K562 (cell line): ENCODE results near the gene ACTL9. TPM values are rescaled to one million over a fixed set of nuclear protein-coding genes. Genes with fewer than 3 reads are reported as not detected.

ENCODE experiments used
- ATAC-seq: fragments of 200-7000 bp; cut with Tn5 transposase; 3 replicates; pipeline ENCODE4 v1.9.1; 2020; ENCODE audit warnings: moderate library complexity
- BruUV-seq: library from RNA; stranded (reverse); fragments of 400-500 nt; replicated peaks from 2 replicates; lab custom pipeline; 2021; lab: Mats Ljungman, UMichigan
- CTCF ChIA-PET: fragments of 300-600 bp; formaldehyde crosslinking; extraction: SDS; loops from one replicate; lab custom pipeline; 2021; ENCODE audit warnings: low intra/inter-chr PET ratio; lab: Yijun Ruan, JAX
- POLR2A ChIA-PET: fragments of 300-600, 350-650 bp; sonication (Branson Sonifier 250); formaldehyde crosslinking; extraction: SDS; loops from one replicate; lab custom pipeline; 2021; ENCODE audit warnings: antibody characterized with exemption, inconsistent platforms; lab: Yijun Ruan, JAX
- DNase-seq, 4 experiments: peaks; one replicate each; pipeline versions ENCODE4 v3.0.0 to v3.0.0-alpha.2; 2011 to 2018; ENCODE audit warnings: low spot score in 3 of 4, mixed read lengths in 3 of 4; ENCODE audit errors: extremely low read depth in 1 of 4
- FAIRE-seq: peaks from 2 replicates; lab custom pipeline; 2011; peaks lifted over from hg19 to GRCh38; lab: Jason Lieb, UNC
- H2AFZ ChIP-seq: 2 replicates; pipeline ENCODE4 v1.6.0; 2011; ENCODE audit warnings: low read depth, low read length, control low read depth, inconsistent platforms
- H3K27ac ChIP-seq: fragments of 200-600 bp; 3 replicates; pipeline ENCODE4 v1.8.0; 2011; ENCODE audit warnings: low read depth, mild to moderate bottlenecking, control low read depth, inconsistent platforms, low read length, moderate library complexity, mixed read lengths; ENCODE audit errors: extremely low read depth
- H3K27me3 ChIP-seq, 2 experiments: fragments of 300-600 bp in 1 of 2; 2 replicates in 1 of 2; 3 replicates in 1 of 2; pipeline versions ENCODE4 v1.6.0 to v1.8.0; 2011; ENCODE audit warnings: inconsistent platforms in 2 of 2, low read length in 2 of 2, mild to moderate bottlenecking in 1 of 2, mixed read lengths in 1 of 2, moderate library complexity in 1 of 2; ENCODE audit not compliant: control insufficient read depth in 2 of 2, insufficient read depth in 2 of 2
- H3K36me3 ChIP-seq: fragments of 300-600 bp; 3 replicates; pipeline ENCODE4 v1.8.0; 2011; ENCODE audit warnings: mild to moderate bottlenecking, low read length, inconsistent platforms; ENCODE audit not compliant: control insufficient read depth, insufficient read depth
- H3K4me1 ChIP-seq, 2 experiments: fragments of 200-600 bp in 1 of 2; replicated peaks in 1 of 2; 2 replicates in 1 of 2; 3 replicates in 1 of 2; pipeline versions ENCODE4 v1.5.1 to v1.8.0; 2011; ENCODE audit warnings: inconsistent platforms in 2 of 2, low read length in 2 of 2, mild to moderate bottlenecking in 1 of 2, mixed read lengths in 1 of 2, moderate library complexity in 1 of 2; ENCODE audit not compliant: control insufficient read depth in 2 of 2, insufficient read depth in 2 of 2
- H3K4me2 ChIP-seq: 2 replicates; pipeline ENCODE4 v1.6.1; 2011; ENCODE audit warnings: low read length, control low read depth, inconsistent platforms, mixed read lengths; ENCODE audit not compliant: insufficient read depth
- H3K4me3 ChIP-seq: fragments of 200-600 bp; sonication (generic), shearing (Covaris generic); 2 replicates; pipeline ENCODE4 v1.5.1; 2016; ENCODE audit warnings: control low read depth, inconsistent platforms
- H3K79me2 ChIP-seq: fragments of 200-600 bp; 3 replicates; pipeline ENCODE4 v1.8.0; 2011; ENCODE audit warnings: low read length, inconsistent platforms; ENCODE audit not compliant: control insufficient read depth, insufficient read depth
- H3K9ac ChIP-seq, 2 experiments: 2 replicates each; pipeline versions ENCODE4 v1.6.0 to v1.6.1; 2011; ENCODE audit warnings: low read depth in 2 of 2, low read length in 2 of 2, control low read depth in 1 of 2, inconsistent platforms in 1 of 2, mild to moderate bottlenecking in 1 of 2, mixed read lengths in 1 of 2; ENCODE audit not compliant: insufficient read depth in 1 of 2
- H3K9me1 ChIP-seq: one replicate; pipeline ENCODE4 v1.6.0; 2011; ENCODE audit warnings: inconsistent platforms, mild to moderate bottlenecking, low read length, moderate library complexity; ENCODE audit not compliant: control insufficient read depth, insufficient read depth
- H3K9me3 ChIP-seq: replicated peaks from 2 replicates; pipeline ENCODE4 v1.5.1; 2011; ENCODE audit warnings: low read depth, low read length, inconsistent platforms; ENCODE audit not compliant: control insufficient read depth, insufficient read depth
- H4K20me1 ChIP-seq: replicated peaks from 2 replicates; pipeline ENCODE4 v1.6.1; 2011; ENCODE audit warnings: low read length, inconsistent platforms, mixed read lengths; ENCODE audit not compliant: control insufficient read depth, insufficient read depth
- ARID1B ChIP-seq: fragments of 450-650 bp; IDR thresholded peaks from 2 replicates; pipeline ENCODE4 v1.6.1; 2016; ENCODE audit warnings: antibody characterized with exemption, mild to moderate bottlenecking, inconsistent platforms
- DDX20 ChIP-seq: fragments of 450-650 bp; IDR thresholded peaks from 2 replicates; pipeline ENCODE4 v1.6.1; 2016; ENCODE audit warnings: missing genetic modification characterization, low read depth, mild to moderate bottlenecking, missing compliant biosample characterization, moderate library complexity
- LARP7 ChIP-seq: fragments of 450-650 bp; IDR thresholded peaks from 2 replicates; pipeline ENCODE4 v1.6.1; 2016
- WGBS: fragments of 100-300 bp; shearing (Covaris generic); methylation state at CpG from one replicate; pipeline ENCODE4 v1.1.6; 2016; ENCODE audit warnings: low coverage, mixed read lengths; ENCODE audit not compliant: insufficient coverage; ENCODE audit errors: missing lambda C conversion rate; 5-methylcytosine and 5-hydroxymethylcytosine counted together
- in situ Hi-C: fragments of 300-500 bp; cut with MboI; formaldehyde crosslinking; loops from 4 replicates; pipeline ENCODE4 v1.15.0; 2018; ENCODE audit warnings: inconsistent platforms, mixed read lengths
- intact Hi-C: fragments of 100-400 bp; cut with micrococcal nuclease; formaldehyde crosslinking; loops from 2 replicates; pipeline ENCODE4 v1.14.2; 2022
- polyA plus RNA-seq, 8 experiments: library from polyadenylated mRNA; depleted of rRNA in 4 of 8; stranded (reverse) in 5 of 8; unstranded in 3 of 8; fragments of >200 nt; fragmentation: Nextera tagmentation in 2 of 8; fragmentation: Illumina TruSeq in 1 of 8; extraction: Ambion mirVana in 2 of 8; extraction: Trizol in 1 of 8; gene quantifications; 2 replicates each; pipeline versions ENCODE4 v1.2.1 to v1.2.3, GENCODE V29; 2011 to 2014; ENCODE audit warnings: inconsistent platforms in 1 of 8, missing spikeins in 1 of 8
- total RNA-seq, 7 experiments: library from RNA; depleted of rRNA in 6 of 7; stranded (reverse); fragments of >200 nt in 6 of 7; fragmentation: Illumina TruSeq in 2 of 7; extraction: Trizol in 2 of 7; gene quantifications; 2 replicates each; pipeline versions ENCODE4 v1.2.1 to v1.2.3, GENCODE V29; 2011 to 2021; ENCODE audit warnings: low replicate concordance in 1 of 7
- TF ChIP-seq, protein P1 (sequence below): fragments of 450-650 bp; formaldehyde crosslinking; IDR thresholded peaks from 2 replicates; pipeline ENCODE4 v1.4.0; 2020; ENCODE audit warnings: mild to moderate bottlenecking, moderate library complexity

Gene ACTL9
- total and polyA plus RNA-seq, 9 of the 15 experiments (the other 6 are each of a cell fraction or from before 2014, with no cell fraction given): not detected

DNA sequence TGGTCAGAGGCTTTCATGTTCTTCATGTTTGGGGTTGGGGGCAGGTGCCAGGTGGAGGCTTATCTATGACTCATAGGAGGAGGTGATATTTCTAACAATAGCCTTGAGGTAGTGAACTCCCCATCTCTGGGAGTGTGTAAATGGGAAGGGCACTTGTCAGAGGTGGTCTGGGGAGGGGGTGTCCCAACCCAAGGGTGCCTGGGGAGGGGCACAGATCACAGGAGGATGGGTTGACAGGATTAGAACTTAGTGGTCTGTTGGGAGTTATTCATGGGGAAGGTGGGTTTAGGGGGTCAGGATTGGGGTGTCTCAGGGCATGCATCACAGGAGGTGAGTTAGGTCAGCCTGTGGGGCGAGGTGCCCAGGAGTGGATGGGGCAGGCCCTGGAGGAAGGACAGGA, 1.6 kb downstream of the ACTL9 start (continued):
- TF ChIP-seq DDX20 (no peak), LARP7 (no peak)

DNA sequence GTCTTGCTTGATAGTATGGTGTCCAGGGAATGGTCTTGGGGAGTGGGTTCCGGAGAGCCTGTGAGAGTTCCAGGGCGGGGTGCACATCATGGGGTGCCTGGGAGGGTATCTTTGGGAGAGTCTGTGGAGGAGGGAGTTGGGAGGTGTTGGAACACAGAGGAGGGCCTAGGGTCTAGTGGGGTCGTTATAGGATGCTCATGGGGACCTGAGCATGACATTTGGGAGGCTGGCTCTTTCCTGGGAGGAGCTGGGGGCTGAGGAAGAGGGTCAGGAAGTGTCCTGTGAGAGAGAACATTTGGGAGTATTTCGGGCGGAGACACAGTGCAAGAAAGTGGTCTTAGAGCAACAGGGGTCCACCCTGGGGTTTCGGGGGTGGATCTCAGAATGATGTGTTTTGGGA, 2.7 kb downstream of the ACTL9 start:
- ChIA-PET CTCF (no interaction called here), POLR2A (interaction anchor here (0.6 kb wide), 1 partner anchor 135 kb away, joined by 3 read pairs; no protein-coding TSS in a partner anchor)
- peaks cover 0 to 14% of the 10 kb centered on the region in 2 experiments; a peak in 2 of 5 replicates for H3K4me1 ChIP-seq
- no peak overlapping the region for H3K27ac ChIP-seq
- in situ Hi-C loops (loop anchor here (10.0 kb wide), 1 partner anchor 81 kb away; the partner anchor contains the start of gene ADAMTS10), intact Hi-C loops (loop anchor here (10.0 kb wide), 1 partner anchor 81 kb away; the partner anchor contains the start of gene ADAMTS10)
- H3K9me1 ChIP-seq: no peaks in the 10 kb centered on the region
- WGBS: 2% methylated on average over 6 of the region's 6 CpGs
- ATAC-seq: no peak
- no peak for FAIRE-seq
- no peaks in the 10 kb centered on the region for H4K20me1 ChIP-seq
- no peaks in the 10 kb centered on the region for H3K79me2 ChIP-seq
- H2AFZ ChIP-seq: no peak overlapping the region
- H3K9ac ChIP-seq: no peak overlapping the region
- H3K36me3 ChIP-seq: no peaks in the 10 kb centered on the region
- H3K9me3 ChIP-seq: no peaks in the 10 kb centered on the region
- no peak for TF ChIP-seq ARID1B
- TF ChIP-seq, protein P1, sequence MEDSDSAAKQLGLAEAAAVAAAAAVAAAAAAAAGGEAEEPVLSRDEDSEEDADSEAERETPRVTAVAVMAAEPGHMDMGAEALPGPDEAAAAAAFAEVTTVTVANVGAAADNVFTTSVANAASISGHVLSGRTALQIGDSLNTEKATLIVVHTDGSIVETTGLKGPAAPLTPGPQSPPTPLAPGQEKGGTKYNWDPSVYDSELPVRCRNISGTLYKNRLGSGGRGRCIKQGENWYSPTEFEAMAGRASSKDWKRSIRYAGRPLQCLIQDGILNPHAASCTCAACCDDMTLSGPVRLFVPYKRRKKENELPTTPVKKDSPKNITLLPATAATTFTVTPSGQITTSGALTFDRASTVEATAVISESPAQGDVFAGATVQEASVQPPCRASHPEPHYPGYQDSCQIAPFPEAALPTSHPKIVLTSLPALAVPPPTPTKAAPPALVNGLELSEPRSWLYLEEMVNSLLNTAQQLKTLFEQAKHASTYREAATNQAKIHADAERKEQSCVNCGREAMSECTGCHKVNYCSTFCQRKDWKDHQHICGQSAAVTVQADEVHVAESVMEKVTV (CRISPR knock-in tag): no peak
- BruUV-seq: no TSS peak
- DNase-seq: no peak
- H3K4me3 ChIP-seq: no peak overlapping the region
- H3K4me2 ChIP-seq: no peak overlapping the region
- H3K27me3 ChIP-seq: peaks cover 0 to 6% of the 10 kb centered on the region in 2 experiments; a peak in 1 of 5 replicates
